ENCODE data around the gene GPR107. TPM values are rescaled to one million over a fixed set of nuclear protein-coding genes. Genes with fewer than 3 reads are reported as not detected.

GPR107 gene
- total and polyA plus RNA-seq, 8 donors = 3.4 to 37.8 (median 13.2) TPM

DNA sequence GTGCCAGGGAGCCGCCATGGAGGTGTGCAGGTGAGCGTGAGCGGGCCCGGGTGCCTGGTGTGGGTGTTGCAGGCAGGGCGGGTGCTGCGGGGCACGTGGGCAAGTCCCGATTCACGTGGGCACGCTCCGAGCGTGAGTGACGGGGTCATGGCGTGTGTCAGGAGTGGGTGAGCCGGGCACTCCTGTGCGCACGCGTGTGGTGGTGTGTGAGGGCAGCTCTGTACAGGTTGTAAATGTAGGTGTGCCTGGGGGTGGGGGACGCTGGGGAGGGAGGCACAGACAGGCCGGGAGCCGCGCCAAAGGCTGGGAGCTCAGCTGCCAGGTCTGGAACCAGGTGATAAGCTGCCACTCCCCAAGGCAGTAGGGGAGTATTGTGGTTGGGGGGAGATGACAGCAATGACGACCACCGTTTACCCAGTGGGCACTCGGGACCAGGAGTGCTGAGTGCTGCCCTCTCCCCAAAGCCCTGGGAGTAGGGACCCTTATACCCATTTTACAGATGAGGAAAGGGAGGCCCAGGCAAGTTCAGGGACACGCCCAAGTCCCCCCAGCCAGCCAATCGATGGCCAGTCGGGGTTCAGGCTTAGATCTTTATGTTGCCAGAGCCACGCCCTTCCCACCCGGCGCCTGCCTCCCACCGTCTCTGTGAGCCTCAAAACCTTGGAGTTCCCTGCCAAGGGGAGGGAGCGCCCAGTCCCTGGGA is 128.1 kb downstream of the GPR107 start:
- H3K4me1 ChIP-seq = peaks cover 12 to 65% (median 37%) of the 10 kb centered on the region in 4 donors
- H3K27ac ChIP-seq = peak overlapping the region; percentile 13 to 90 (median 84)
- intact Hi-C loops (cut with DNase I; ENCODE audit: low total_unique reads) = no loop called here
- peak in 1 of 2 donors; percentile 86 for DNase-seq
- WGBS, 5 donors = 39 to 66% (median 62%) methylated on average over 27 to 33 of the region's 33 CpGs
- no peaks in the 10 kb centered on the region for H3K36me3 ChIP-seq
- H3K27me3 ChIP-seq = no peaks in the 10 kb centered on the region
- H3K4me3 ChIP-seq = no peak overlapping the region
- TF ChIP-seq EP300 (IDR thresholded peaks at IDR 0.05) (no peak), POLR2AphosphoS5 (IDR thresholded peaks at IDR 0.05) (no peak), POLR2A (IDR thresholded peaks at IDR 0.05) (no peak)
- no peaks in the 10 kb centered on the region for H3K9me3 ChIP-seq

- Histone ChIP-seq H3K4me1 (peaks cover 17 to 66% (median 43%) of the 10 kb centered on the region in 4 donors), H3K27me3 (no peaks in the 10 kb centered on the region), H3K36me3 (no peaks in the 10 kb centered on the region), H3K4me3 (no peak overlapping the region), H3K27ac (peak overlapping the region in 4 of 5 donors; percentile 33 to 90 (median 84)), H3K9me3 (no peaks in the 10 kb centered on the region)
- intact Hi-C loops (cut with DNase I; ENCODE audit: low total_unique reads) = no loop called here
- no peak for DNase-seq
- WGBS, 5 donors = 83 to 100% (median 86%) methylated on average over 2 to 17 of the region's 17 CpGs
- no peak for TF ChIP-seq POLR2AphosphoS5 (IDR thresholded peaks at IDR 0.05)
- no peak for TF ChIP-seq POLR2A (IDR thresholded peaks at IDR 0.05)
- TF ChIP-seq CTCF (IDR thresholded peaks at IDR 0.05) = no peak
- no peak for TF ChIP-seq EP300 (IDR thresholded peaks at IDR 0.05)
Measured at GRCh38 chr9:130182381-130182909, 128.7 kb downstream of the GPR107 start.

GRCh38 chr9:130183133-130183762 is 129.5 kb downstream of the GPR107 start:
- Histone ChIP-seq H3K4me3 (peak overlapping the region in 1 of 4 donors; percentile 4), H3K9me3 (no peaks in the 10 kb centered on the region), H3K36me3 (no peaks in the 10 kb centered on the region), H3K27me3 (no peaks in the 10 kb centered on the region), H3K27ac (peak overlapping the region; percentile 11 to 90 (median 84)), H3K4me1 (peaks cover 17 to 65% (median 47%) of the 10 kb centered on the region in 4 donors)
- DNase-seq = peak in 1 of 2 donors; percentile 76
- intact Hi-C loops (cut with DNase I; ENCODE audit: low total_unique reads) = no loop called here
- TF ChIP-seq POLR2AphosphoS5 (IDR thresholded peaks at IDR 0.05) = no peak
- no peak for TF ChIP-seq POLR2A (IDR thresholded peaks at IDR 0.05)
- no peak for TF ChIP-seq EP300 (IDR thresholded peaks at IDR 0.05)
- no peak for TF ChIP-seq CTCF (IDR thresholded peaks at IDR 0.05)
- WGBS, 5 donors = 33 to 55% (median 37%) methylated on average over 6 to 7 of the region's 7 CpGs

DNA sequence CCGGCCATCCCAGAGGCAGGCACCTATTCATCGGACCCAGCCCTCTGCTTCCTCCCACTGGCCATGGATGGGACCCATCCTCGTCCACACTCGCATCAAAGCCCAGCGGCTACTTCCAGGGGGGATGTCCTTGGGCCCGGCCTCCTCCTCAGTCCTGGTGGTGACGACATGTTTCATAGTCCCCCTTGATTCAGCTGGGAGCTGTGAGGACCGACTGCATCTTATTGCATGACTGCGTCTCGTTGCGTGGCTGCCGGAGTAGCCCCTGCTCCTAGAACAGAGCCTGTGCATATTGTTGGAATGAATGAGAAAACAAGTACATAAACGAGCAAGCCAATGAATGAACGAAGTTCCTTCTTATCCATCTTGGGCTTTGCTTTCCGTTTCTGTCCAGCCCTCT is 131.3 kb downstream of the GPR107 start:
- TF ChIP-seq POLR2AphosphoS5 (IDR thresholded peaks at IDR 0.05) (peak in 1 of 3 donors; percentile 50), POLR2A (IDR thresholded peaks at IDR 0.05) (no peak)
- 75 to 91% (median 88%) methylated on average over 15 of the region's 15 CpGs for WGBS, 5 donors
- peak overlapping the region in 1 of 4 donors; percentile 19 for H3K4me3 ChIP-seq
- peak overlapping the region in 4 of 5 donors; percentile 67 to 90 (median 84) for H3K27ac ChIP-seq
- intact Hi-C loops (cut with DNase I; ENCODE audit: low total_unique reads) = no loop called here
- no peaks in the 10 kb centered on the region for H3K9me3 ChIP-seq
- H3K4me1 ChIP-seq = peaks cover 17 to 82% (median 53%) of the 10 kb centered on the region in 4 donors
- H3K27me3 ChIP-seq = no peaks in the 10 kb centered on the region
- peak in 1 of 2 donors; percentile 39 for DNase-seq
- no peaks in the 10 kb centered on the region for H3K36me3 ChIP-seq

- Histone ChIP-seq H3K27me3 (no peaks in the 10 kb centered on the region), H3K4me3 (peak overlapping the region in 1 of 4 donors; percentile 19), H3K27ac (peak overlapping the region in 4 of 5 donors; percentile 67 to 90 (median 84)), H3K4me1 (peaks cover 17 to 84% (median 53%) of the 10 kb centered on the region in 4 donors), H3K36me3 (no peaks in the 10 kb centered on the region), H3K9me3 (no peaks in the 10 kb centered on the region)
- intact Hi-C loops (cut with DNase I; ENCODE audit: low total_unique reads) = no loop called here
- whole genome bisulfite sequencing, 5 donors = 60 to 86% (median 80%) methylated on average over 16 to 17 of the region's 17 CpGs
- TF ChIP-seq EP300 (IDR thresholded peaks at IDR 0.05) (no peak), POLR2A (IDR thresholded peaks at IDR 0.05) (no peak), CTCF (IDR thresholded peaks at IDR 0.05) (no peak), POLR2AphosphoS5 (IDR thresholded peaks at IDR 0.05) (no peak)
- DNase-seq = peak in 1 of 2 donors; percentile 61
Measured at GRCh38 chr9:130185490-130186031, 131.9 kb downstream of the GPR107 start.

Data from stomach (tissue), 9 donors.